Ovary (tissue), 3 donors: Measurements from ENCODE around the gene BAIAP2L1.

Experiments used
- EP300 ChIP-seq: sonication (generic); formaldehyde crosslinking; IDR thresholded peaks from one replicate; pipeline ENCODE4 v1.6.1; 2017; ENCODE audit warnings: antibody characterized with exemption
- POLR2A ChIP-seq: fragments of 450-650 bp; IDR thresholded peaks from one replicate; pipeline ENCODE4 v1.6.1; 2017; ENCODE audit warnings: antibody characterized with exemption, mild to moderate bottlenecking, moderate library complexity
- TF ChIP-seq, protein P1 (sequence below), 3 donors: fragments of 450-650 bp in 2 of 3; fragments of 200-600 bp in 1 of 3; IDR thresholded peaks; one replicate each; pipeline versions ENCODE4 v1.5.1 to v1.8.0; 2016 to 2022; ENCODE audit warnings: antibody characterized with exemption in 3 of 3, mild to moderate bottlenecking in 1 of 3
- donor health status: DM: no; HTN: no; CAD: no.

DNA sequence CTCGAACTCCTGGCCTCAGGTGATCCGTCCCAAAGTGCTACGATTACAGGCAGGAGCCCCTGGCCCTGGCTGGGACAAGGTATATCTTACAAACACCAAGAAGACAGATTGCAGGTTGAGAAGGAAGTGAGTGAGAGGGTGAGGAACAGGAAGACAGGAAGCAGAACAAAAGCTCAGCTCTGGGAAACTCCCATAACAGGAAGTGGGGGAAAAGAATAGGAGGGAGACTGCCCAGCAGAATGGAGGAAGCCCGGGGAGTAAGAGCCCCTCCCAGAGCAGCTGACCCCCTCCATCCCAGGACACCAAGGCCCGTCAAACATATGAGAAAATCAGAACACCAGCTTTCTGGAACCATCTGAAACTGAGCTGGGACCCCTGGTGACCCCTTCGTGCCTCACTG, 151.8 kb downstream of the BAIAP2L1 start:
- TF ChIP-seq, protein P1, sequence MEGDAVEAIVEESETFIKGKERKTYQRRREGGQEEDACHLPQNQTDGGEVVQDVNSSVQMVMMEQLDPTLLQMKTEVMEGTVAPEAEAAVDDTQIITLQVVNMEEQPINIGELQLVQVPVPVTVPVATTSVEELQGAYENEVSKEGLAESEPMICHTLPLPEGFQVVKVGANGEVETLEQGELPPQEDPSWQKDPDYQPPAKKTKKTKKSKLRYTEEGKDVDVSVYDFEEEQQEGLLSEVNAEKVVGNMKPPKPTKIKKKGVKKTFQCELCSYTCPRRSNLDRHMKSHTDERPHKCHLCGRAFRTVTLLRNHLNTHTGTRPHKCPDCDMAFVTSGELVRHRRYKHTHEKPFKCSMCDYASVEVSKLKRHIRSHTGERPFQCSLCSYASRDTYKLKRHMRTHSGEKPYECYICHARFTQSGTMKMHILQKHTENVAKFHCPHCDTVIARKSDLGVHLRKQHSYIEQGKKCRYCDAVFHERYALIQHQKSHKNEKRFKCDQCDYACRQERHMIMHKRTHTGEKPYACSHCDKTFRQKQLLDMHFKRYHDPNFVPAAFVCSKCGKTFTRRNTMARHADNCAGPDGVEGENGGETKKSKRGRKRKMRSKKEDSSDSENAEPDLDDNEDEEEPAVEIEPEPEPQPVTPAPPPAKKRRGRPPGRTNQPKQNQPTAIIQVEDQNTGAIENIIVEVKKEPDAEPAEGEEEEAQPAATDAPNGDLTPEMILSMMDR (IDR thresholded peaks at IDR 0.05) = no peak
- no peak for TF ChIP-seq EP300
- no peak for TF ChIP-seq POLR2A
